ENCODE data around the gene MRAP. TPM values are rescaled to one million over a fixed set of nuclear protein-coding genes. Genes with fewer than 3 reads are reported as not detected.

Gene MRAP
- total RNA-seq, 2 donors from 2014 or later = 0.33 TPM; not detected in 1

Other genes with a start within 250 kb of the MRAP start
- gene MIS18A, start 19.8 kb upstream of the MRAP start, total RNA-seq = 1 to 10 TPM; 3.8 to 4.3 TPM
- gene URB1, start 94.2 kb downstream of the MRAP start, total RNA-seq = 10 to 100 TPM; 14.1 to 17.6 TPM
- gene EVA1C, start 113.9 kb downstream of the MRAP start, total RNA-seq = 10 to 100 TPM; 39.2 to 53.5 TPM

Data from posterior vena cava (tissue), 2 donors.